Inflammatory macrophage treated with lipopolysaccharide for 1 hour (primary cell): Measurements from ENCODE around the gene PAIP2.
"Not testable (repeated sequence)": the region's sequence is repeated elsewhere in the genome, so short reads cannot be mapped to it uniquely, and the experiment has no call there.

Experiments used
- DNase-seq, 2 donors: peaks; one replicate each; pipeline ENCODE4 v3.0.0-alpha.2; 2020 to 2022

Gene PAIP2

DNA sequence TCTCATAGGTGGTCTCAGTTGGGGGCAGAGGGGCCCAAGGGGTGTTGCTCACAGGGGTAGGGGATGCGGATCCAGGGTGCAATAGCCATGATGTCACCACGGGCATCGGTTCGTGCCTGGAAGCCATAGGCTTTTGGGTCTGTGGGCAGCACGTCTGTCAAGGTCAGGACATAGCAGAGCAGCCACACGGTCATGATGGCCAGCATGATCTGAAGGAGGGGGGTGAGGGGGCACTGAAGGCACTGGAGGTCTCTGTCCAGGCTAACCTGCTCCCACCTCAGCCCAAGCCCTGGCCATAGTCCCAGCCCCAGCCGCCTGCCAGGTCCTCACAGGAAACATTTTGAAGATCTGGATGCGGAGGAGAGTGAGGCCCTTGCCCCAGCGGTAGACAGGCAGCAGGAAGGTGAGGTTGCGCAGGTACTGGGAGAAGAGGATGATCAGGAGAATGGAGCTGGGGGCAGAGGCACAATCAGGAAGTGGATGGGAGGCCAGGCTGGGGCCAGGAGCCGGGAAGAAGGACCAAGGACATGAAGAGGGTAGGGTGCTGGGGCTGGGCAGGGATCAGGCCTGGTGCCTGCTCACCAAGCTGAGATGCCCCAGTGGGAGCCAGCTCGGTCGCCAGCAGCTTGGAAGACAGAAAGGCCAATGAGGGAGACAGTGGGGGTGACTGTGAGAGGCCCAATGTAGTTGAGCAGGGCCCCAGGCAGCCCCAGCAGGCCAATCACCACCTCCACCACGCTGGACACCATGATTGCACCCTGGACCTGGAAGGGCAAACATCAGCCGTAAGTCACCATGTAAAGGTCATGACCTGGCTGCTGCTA lies 38.2 kb downstream of the PAIP2 start:
- DNase-seq, result no peak

DNA sequence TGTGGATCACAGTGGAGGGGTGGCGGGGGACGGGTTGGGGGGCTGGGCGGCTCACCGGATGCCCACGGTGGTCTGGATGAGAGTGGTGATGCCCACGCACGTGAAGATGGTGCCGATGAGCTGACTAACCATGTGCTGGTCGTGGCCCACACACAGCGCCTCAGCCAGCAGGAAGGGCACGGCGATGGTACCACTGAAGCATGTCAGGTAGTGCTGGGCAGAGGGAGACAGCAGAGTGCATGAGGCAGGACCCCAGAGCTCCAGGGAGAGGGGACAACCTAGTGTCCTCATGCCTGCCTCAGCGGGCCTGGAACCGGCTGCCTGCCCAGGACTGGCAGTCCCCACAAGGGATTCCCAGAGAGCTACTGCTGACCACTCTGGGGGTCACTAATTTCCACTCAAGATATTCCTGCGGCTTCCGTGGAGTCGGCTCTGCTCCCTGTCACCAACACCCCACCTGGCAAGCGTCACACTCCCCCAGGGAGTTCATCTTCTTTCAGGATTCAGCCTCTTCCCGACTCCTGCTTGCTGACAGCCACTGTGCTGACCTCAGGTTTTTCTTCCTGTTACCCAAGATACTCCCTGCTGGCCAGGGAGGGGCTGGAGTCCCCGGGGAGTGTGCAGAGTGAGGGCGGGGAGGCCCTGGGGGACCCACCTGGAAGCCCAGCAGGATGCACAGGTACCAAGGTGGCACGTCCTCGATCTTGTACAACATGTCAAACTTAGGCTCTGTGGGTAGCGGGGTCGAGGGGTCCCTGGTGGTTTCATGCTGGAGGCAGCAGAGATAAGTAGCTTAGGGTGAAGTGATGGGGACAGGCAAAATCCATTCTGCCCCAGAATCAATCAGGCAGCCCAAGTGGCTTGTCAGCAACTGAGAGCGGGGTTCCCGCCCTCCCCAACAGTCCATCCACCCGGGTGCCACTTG lies 40.4 kb downstream of the PAIP2 start:
- no peak for DNase-seq

DNA sequence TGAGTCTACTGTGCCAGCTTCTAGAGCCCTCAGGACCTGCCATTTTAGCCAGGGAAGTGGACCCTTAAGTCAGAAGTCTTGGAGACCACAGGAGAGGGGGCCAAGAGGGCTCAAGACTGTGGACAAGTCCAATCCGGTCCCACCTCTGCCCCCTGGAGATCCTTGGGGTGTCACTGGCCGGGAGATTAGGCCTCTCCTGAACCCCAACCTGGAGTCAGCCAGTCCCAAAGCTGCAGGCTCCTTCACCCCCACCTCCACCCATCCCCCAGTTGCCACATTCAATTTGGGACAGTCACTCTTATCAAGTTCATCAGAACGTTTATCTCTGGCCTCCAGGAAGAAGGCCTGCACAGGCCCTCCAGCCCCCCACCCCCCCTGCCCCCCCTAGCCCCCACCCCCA lies 41.2 kb downstream of the PAIP2 start:
- DNase-seq, result no peak

DNA sequence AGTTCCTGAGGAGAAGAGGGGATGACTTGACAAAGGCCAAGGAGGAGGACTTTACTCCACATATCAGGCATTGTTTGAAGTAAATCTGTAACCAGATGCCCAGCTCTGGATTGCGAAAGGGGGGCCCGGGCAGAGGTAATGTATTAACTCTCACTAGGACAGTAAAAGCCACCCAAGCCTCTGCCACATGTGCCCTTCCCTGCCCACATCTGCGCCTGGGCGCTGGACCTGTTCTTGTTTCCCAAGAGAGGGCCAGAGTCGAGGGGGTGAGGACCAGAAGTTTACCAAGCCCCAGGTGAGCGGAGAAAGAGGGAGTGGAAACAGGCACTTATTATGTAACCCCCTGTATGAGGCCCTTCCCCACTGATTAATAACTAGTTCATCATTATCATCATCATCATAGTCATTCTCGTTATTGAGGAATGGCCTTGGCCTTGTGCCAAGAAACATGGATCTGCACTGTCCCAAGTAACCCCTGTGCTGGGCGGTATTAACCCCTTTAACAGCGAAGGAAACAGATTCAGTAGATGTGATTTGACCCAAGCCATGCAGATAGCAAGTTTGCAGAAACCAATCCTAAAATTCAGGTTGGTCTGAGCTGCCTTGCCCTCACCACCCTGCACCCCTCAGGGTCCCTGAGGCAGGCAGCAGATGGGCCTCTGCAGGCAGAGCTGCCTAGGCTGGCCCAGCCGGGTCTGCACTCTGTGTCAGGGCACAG lies 41.8 kb downstream of the PAIP2 start, which contains the start of gene SLC23A1:
Gene SLC23A1, minus strand, starts transcription at position 23 of the 718 bp plus-strand sequence. CDS start 44 bp downstream, outside the sequence.
- DNase-seq, result no peak

DNA sequence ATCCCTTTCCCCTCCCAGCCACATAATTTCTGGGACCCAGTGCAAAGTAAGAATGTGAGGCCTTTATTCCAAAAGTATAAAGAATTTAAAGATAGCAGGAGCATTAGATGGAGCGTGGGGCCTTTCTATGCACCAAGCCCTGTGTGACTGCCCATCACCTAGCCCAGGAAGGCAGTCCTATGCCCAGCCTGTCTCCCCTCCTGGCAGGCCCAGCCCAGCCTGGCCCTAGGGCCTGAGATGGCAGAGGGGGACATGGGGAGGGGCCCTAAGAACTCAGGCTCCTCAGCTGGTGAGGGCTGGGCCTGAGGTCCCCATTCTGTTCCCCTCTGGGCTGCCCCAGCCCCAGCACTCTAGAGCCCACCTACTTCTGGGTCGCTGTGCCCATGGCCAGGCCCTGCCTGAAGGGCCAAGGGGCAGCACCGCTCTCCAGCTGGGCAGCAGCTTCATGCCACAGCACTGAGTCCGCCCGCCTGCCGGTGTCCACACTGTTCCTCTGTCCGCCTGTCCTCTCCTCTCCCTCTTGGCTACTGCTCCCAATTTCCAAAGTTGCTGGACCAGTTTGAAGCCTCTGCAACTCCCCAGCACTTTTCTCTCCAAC lies 42.4 kb downstream of the PAIP2 start:
- no peak for DNase-seq

DNA sequence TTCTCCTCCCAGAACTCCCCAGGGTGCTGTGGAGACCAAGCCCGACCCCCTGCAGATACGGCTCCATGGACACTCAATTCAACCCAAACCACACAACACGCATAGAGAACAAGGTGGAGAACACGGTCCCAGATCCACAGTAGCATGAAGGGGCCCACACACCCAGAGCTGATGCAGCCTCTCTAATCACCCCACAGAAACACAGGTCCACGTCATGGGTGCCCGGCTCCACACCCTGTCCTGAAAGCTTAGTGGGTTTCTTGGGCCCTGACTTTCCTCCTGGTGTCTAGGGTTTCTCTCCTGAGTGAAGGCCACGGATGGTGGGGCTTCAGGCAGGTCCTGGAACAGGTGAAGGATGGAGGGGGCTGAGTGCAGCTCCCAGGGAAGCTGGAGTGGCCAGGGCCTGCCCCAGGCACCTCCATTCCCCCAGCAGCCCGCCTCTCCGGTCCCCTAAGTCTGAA lies 43.0 kb downstream of the PAIP2 start:
- DNase-seq, result no peak

DNA sequence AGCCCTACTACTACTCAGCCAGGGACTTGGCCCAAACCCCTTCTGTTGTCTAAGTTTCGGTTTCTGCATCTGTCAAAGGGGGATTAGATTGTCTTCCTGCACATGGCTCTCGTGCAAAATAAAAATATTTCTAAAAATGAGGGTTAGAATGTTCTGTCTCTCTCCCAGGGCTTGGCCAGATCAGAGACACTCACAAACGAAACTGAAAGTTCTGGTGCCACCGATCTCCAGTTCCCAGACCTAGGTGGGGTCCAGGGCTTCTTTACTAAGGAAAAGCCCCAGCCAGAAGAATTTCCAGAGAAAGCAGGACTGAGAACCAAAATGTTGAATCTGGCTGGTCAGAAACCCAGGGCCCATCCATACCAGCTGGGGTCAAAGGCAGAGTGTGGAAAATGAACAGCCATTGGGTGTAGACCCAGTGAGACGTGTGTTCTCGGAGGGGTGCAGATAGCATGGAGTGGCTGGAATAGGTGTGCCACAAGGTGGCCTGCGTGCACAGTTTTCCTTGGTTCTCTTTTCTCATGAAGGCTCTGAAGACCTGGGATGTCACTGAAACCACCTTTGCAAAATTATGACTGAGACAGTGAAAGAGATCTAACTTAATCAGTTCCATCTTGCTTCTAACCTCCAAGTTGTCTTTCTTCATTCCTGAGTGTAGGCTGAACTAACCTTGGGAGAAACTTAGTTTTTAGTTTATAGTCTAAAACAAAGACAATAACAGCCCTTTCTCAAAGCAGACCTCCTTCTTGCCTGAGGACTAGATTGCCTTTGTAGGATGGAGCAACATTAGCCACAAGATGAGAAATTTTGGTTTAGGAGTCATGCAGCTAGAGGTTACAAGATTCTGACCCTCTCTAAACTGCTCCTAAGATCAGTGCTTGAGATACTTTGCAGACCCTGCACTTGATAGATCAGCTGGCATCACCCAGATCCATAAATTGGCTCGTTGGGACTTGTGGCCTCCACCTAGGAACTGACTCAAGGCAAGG lies 43.7 kb downstream of the PAIP2 start:
- DNase-seq, result peak; percentile 20 to 43

DNA sequence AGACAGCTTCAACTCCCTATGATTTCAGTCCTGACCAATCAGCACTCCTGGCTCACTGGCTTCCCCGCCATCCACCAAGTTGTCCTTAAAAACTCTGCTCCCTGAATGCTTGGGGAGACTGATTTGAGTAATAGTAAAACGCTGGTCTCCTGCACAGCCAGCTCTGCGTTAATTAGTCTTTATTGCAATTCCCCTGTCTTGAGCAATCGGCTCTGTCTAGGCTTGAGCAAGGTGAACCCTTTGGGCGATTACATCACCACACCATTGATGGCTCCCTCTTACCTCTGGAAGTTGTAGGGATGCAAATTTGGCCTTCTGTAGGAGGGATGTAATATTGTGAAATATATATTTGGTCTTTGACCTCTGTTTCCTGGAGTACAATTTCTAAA lies 44.4 kb downstream of the PAIP2 start:
- DNase-seq, result peak; percentile 11 to 19

DNA sequence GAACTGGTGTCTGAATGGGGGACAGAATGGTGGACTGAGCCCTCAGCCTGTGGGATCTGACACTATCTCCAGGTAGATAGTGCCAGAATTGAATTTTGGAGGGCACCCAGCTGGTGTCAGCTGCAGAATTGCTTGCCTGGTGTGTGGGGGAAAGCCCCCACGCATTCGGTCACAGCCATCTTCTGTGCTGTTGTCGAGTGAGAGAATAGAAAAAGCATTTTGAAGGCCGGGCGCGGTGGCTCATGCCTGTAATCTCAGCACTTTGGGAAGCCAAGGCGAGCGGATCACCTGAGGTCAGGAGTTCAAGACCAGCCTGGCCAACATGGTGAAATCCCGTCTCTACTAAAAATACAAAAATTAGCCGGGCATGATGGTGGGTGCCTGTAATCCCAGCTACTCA lies 45.3 kb downstream of the PAIP2 start:
- DNase-seq, result not testable (repeated sequence)

DNA sequence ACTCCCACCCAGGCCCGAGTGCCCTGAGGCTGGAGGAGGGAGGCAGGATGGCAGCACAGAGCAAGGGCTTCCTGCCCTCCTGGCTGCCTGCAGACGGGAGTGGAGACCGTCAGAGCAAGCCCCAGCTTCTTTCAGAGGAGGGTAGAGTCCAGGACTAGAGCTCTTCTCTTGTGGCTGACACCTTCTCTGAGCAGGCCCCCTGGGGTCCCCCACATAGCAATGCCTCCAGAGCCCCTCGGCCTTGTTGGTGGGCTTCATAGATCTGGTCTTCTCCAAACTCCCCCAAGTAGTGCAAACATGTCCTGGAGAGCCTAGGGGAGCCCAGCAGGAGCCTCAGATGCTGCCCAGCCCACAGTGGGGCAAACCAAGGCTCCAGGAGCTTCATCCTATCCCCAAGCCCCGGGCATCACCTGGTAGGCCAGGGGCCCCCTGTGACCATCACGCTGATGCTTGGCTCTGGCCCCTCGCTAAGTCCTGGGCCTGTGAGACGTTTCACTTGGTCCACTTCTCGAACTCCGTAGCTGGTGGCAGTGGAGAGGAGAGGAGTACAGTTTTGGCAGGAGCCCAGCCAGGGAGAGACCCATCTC lies 46.0 kb downstream of the PAIP2 start:
- no peak for DNase-seq

DNA sequence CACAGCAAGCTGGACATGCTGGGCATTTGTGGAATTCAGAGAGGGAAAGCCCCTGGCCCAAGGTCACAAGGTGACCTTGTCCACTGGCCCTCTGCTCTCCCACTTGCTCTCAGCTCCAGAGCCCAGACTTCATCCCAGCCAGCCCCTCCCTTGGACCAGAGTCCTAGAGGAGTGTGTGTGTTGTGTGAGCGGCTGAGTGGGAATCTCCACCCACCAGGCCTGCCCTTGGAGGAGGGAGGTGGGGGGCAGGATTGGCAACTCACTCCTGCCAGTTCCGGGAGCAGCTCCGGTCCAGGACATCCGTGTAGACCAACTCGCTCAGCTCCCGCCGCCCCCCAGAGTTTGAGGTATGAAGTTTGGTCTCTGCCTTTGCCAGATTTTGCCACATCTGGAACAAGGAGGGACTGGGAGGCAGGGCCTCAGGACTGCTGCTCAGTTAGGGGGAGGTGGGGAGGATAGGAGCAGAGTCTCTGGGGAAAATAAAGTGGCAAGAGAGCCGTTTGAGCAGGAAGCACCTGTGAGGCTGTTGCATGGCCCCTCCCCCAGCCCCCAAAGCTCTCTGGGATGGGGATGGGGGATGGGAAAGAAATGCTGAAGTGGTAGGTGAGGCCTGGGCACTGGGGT lies 46.7 kb downstream of the PAIP2 start:
- no peak for DNase-seq

DNA sequence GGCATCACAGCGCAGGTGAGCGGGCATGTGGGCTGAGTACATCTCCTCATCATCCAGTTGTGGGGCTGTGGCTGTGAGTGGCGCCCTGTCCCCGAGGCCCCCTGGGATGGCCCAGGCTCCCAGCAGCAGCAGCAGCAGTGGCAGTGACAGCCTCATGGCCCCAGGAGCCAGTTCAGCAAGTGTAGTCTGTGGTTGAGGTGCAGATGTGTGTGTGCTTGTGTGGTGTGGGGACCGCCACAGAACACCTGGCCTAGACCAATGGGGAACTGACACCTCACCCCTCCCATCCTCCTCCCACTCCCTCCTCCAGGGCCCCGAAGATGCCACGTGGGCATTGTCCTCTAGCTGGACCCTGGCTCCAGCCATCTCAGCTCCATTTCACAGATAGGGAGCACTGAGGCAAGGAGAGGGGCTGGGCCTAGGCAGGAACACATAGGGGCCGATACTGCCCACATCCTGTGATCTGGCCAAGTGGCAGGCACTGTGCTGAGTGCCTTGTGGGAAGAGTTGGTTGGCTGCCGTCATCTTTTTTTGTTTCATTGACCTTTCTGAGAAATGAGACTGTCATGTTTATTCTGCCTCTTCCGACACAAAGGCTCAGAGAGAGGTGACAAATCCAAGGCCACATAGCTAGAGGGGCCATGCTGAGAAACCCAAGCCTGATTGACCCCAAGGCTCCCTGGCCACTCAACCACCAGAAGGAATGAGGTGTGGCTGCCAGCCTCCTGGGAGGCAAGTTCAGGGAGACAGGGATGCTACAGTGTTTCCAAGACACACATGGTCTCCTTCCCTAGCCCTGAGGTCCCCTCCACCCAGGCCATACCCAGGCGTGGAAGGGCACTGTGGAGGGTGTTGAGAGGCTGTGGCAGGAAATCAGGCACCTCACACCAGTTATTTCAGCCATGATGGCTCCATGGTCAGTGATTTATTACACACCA lies 48.3 kb downstream of the PAIP2 start, which contains the start of gene MZB1:
Gene MZB1, minus strand, starts transcription at position 213 of the 938 bp plus-strand sequence. Its CDS starts 57 bp downstream, at position 156.
- no peak for DNase-seq

DNA sequence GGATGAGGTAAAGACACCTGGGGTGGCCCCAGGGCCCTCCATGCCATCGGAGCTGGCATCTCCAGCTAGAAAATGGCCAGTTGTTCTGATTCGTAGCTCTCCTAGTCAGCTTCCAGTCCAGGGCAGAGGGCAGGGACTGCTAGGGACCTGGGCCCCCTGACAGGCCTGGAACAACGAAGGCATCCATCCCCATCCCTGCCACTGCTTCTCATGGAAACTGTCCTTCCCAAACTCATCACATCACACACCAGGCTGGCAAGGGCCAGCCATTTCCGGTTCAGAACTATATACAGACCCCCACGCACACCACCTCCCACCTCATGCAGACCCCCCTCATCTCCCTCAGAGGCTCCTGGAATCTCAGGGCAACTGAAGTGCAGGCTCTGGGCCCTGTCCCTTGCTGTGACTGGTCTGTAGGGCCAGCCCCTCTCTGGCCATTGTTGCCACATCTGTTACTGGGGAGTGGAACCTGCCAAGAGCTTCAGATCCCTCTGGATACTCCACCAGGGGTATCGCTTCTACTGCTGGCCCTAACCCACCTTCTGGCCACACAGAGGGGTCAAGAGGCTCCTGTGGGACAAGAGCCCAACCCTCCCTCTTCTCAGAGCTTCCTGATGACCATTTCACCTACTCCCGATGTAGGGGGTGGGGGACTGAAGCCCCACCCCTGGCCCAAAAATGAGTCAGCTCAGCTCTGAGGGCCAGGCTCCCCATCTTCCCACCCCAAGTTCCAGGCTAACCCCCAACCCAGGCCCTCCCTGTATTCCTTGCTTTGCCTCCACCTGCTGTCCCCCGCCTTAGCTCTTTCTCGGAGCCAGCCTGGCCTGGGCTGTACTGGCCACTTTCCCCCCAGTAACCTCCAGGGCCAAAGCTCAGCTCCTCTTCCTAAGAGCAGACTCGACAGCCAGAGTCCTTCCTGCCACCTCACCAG lies 49.2 kb downstream of the PAIP2 start:
- no peak for DNase-seq

DNA sequence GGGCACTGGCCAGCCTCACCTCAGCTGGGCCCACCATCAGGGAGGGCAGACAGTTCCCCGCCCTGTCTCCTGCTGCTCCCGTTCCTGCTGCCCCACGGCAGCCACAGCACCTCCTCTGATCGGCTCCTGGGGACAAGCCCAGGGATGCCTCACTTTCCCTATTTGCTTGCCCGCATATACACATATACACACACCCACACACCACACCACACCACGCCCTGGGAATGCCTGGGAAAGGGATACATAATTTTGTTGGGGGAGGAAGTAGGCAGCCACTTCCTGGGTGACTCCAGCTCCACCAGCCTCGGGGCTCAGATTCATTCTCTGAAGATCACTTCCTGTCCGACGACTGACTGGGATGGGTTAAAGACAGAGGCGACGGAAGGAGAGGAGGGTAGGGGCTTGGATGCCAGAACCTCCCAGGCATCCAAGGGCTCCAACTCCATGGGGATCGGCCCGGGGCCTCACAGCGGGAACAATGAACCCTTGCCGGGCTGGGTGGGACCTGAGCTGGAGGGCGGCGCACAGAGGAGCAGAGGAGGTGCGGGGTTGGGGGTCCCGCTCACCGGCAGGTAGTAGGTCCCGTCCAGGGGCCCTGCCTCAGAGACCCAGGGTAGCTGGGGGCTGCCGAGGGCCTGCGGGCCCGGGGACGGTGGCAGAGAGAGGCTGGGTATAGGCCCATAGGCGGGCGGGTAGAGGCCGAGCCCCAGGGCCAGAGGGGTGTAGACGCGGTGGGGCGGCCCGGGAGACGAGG lies 50.1 kb downstream of the PAIP2 start:
- DNase-seq, result peak; percentile 45 to 54

DNA sequence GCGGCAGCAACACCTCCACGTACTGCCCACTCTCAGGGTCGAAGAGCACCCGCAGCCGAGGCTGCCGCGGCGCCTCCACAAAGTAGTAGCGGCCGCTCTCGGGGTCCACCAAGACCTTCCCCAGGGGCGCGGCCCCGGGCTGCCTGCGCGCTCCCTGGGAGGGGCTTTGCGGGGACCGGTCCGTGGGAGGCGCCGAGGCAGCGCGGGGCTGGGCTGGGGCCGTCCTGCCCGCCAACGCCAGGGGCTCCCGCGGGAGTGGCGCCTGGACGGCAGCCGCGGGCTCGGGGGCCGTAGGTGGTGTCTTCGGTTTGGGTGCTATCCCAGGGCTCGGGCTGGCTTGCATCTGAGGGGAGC lies 50.6 kb downstream of the PAIP2 start:
- DNase-seq, result no peak

DNA sequence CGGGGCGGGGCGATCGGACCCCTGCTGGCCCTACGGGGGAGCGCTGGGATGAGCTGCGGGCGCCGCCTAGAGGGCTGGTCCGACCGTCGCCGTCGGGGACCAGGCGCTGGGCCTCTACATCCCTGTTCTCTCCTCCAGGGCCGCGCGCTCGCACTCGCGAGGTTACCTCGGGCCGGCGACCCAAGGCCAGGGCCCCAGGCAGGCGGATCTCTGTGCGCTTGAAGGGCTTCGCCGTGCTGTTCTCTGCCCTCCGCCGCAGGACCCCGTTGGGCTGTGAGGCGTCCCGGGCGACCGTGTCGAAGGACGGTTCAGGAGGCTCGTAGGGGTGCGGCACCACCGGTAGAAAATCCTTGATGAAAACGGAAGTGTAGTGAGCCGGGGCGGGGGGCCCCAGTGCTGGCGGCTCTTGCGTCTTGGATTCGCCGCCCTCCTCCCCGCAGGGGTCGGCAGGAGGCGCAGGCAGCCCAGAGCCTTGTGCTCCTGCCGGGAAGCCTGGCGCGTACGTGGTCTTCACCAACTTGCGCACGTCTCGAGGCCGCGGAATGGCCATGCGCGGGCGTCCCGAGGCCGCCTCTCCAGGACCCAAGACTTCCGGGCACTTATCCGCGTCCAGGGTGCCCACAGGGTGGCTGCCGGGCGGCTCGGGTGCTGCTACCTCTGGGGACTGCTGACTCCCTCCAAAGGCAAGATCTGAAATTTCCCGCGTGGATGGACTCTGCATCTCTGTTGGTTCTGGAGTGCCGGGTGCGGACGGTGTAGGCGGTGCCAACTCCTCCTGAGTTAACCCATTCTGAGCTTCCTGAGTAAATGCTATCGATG lies 51.2 kb downstream of the PAIP2 start:
- DNase-seq, result peak; percentile 38 to 59
